Endothelial cell of umbilical vein (primary cell): ENCODE results near the gene STOML1.

Source experiments
- EZH2 ChIP-seq: IDR thresholded peaks from 2 replicates; pipeline ENCODE4 v1.6.1; 2012; ENCODE audit warnings: borderline replicate concordance, low read depth, mild to moderate bottlenecking, moderate library complexity, low read length, inconsistent platforms; ENCODE audit not compliant: severe bottlenecking
- JUN ChIP-seq: IDR thresholded peaks from 2 replicates; pipeline ENCODE4 v1.6.1; 2011; ENCODE audit warnings: borderline replicate concordance, low read depth; ENCODE audit not compliant: insufficient read length, insufficient read depth
- POLR2A ChIP-seq: IDR thresholded peaks from 2 replicates; pipeline ENCODE4 v1.6.1; 2012; ENCODE audit warnings: low read depth, mild to moderate bottlenecking, control low read depth, low read length
- POLR2AphosphoS5 ChIP-seq: IDR thresholded peaks from 2 replicates; pipeline ENCODE4 v1.6.1; 2012; ENCODE audit warnings: low read depth, mild to moderate bottlenecking, control low read depth, low read length, moderate library complexity; ENCODE audit not compliant: insufficient read depth
- TF ChIP-seq, protein P1 (sequence below), 2 donors: IDR thresholded peaks; 1 replicate in 1 of 2; 2 replicates in 1 of 2; pipeline ENCODE4 v1.5.1; 2011; ENCODE audit warnings: low read length in 2 of 2, mild to moderate bottlenecking in 2 of 2, moderate library complexity in 2 of 2, control low read depth in 1 of 2, inconsistent platforms in 1 of 2, low read depth in 1 of 2; ENCODE audit not compliant: insufficient read depth in 1 of 2; ENCODE audit errors: extremely low read depth in 1 of 2

DNA sequence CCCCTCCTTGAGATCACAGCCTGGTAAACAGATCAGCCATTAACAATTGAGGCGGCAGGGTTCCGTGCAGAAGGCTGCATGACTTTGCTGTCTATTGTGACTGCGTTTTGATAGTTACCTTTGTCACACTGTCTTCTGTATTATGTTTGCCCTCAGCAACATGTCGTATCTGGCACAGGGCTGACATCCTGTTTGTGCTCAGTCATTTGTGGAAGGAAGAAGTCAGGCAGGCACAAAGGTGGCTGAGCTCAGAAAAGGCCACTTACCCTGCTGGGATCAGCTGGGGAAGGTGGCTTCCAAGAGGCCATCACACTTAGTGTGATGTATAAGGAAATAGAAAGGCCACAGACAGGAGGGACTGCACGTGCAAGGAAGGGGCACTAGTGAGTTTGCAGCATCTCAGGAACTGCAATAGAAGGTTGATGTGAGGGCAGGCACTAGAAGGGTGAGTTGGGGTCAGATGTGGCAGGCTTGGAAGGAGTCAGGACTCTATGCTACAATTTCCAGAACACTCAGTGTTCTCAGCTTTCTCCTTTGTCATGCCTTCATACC lies 15.8 kb upstream of the STOML1 start:
- TF ChIP-seq, protein P1, sequence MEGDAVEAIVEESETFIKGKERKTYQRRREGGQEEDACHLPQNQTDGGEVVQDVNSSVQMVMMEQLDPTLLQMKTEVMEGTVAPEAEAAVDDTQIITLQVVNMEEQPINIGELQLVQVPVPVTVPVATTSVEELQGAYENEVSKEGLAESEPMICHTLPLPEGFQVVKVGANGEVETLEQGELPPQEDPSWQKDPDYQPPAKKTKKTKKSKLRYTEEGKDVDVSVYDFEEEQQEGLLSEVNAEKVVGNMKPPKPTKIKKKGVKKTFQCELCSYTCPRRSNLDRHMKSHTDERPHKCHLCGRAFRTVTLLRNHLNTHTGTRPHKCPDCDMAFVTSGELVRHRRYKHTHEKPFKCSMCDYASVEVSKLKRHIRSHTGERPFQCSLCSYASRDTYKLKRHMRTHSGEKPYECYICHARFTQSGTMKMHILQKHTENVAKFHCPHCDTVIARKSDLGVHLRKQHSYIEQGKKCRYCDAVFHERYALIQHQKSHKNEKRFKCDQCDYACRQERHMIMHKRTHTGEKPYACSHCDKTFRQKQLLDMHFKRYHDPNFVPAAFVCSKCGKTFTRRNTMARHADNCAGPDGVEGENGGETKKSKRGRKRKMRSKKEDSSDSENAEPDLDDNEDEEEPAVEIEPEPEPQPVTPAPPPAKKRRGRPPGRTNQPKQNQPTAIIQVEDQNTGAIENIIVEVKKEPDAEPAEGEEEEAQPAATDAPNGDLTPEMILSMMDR (IDR thresholded peaks at IDR 0.05; ENCODE audit: extremely low read depth in 1 of 2, insufficient read depth in 1 of 2, low read depth in 1 of 2, low read length in 2 of 2) = no peak
- no peak for TF ChIP-seq EZH2
- TF ChIP-seq POLR2A = no peak
- TF ChIP-seq POLR2AphosphoS5 = no peak
- TF ChIP-seq JUN = no peak
